ENCODE measurements around the gene MCEE. TPM values are rescaled to one million over a fixed set of nuclear protein-coding genes. Genes with fewer than 3 reads are reported as not detected.

MCEE gene
- total RNA-seq, 1 donor from 2014 or later: 19.5 TPM

- intact Hi-C loops (cut with DNase I): no loop called here
- H3K27me3 ChIP-seq: no peaks in the 10 kb centered on the region
- no peak overlapping the region for H3K4me3 ChIP-seq
- no peaks in the 10 kb centered on the region for H3K9me3 ChIP-seq
- no peak overlapping the region for H3K27ac ChIP-seq
- no peak for DNase-seq
- no peak for ATAC-seq
- H3K36me3 ChIP-seq: no peaks in the 10 kb centered on the region
- no peak for TF ChIP-seq CTCF (IDR thresholded peaks at IDR 0.05)
- no peaks in the 10 kb centered on the region for H3K4me1 ChIP-seq
These were observed 26.5 kb upstream of the MCEE start for GRCh38 chr2:71156573-71156972.

- ATAC-seq (no peak), DNase-seq (no peak)
- no peak overlapping the region for H3K4me3 ChIP-seq
- H3K27ac ChIP-seq: no peak overlapping the region
- no peaks in the 10 kb centered on the region for H3K4me1 ChIP-seq
- no peak for TF ChIP-seq CTCF (IDR thresholded peaks at IDR 0.05)
- no peaks in the 10 kb centered on the region for H3K27me3 ChIP-seq
- no peaks in the 10 kb centered on the region for H3K9me3 ChIP-seq
- H3K36me3 ChIP-seq: no peaks in the 10 kb centered on the region
- intact Hi-C loops (cut with DNase I): no loop called here
These were observed 25.8 kb upstream of the MCEE start for GRCh38 chr2:71155846-71156245.

- no peak overlapping the region for H3K27ac ChIP-seq
- no peaks in the 10 kb centered on the region for H3K4me1 ChIP-seq
- ATAC-seq (no peak), DNase-seq (no peak)
- H3K4me3 ChIP-seq: no peak overlapping the region
- H3K36me3 ChIP-seq: peaks cover 2% of the 10 kb centered on the region
- no peaks in the 10 kb centered on the region for H3K27me3 ChIP-seq
- H3K9me3 ChIP-seq: no peaks in the 10 kb centered on the region
- no peak for TF ChIP-seq CTCF (IDR thresholded peaks at IDR 0.05)
- intact Hi-C loops (cut with DNase I): no loop called here
These were observed 24.8 kb upstream of the MCEE start for GRCh38 chr2:71154798-71155197.

GRCh38 chr2:71154279-71154678 is 24.2 kb upstream of the MCEE start:
- DNase-seq (no peak), ATAC-seq (no peak)
- intact Hi-C loops (cut with DNase I): no loop called here
- Histone ChIP-seq H3K4me3 (no peak overlapping the region), H3K36me3 (peaks cover 8% of the 10 kb centered on the region), H3K9me3 (no peaks in the 10 kb centered on the region), H3K27ac (no peak overlapping the region), H3K4me1 (no peaks in the 10 kb centered on the region), H3K27me3 (no peaks in the 10 kb centered on the region)
- no peak for TF ChIP-seq CTCF (IDR thresholded peaks at IDR 0.05)

- intact Hi-C loops (cut with DNase I): no loop called here
- ATAC-seq: no peak
- no peak overlapping the region for H3K27ac ChIP-seq
These were observed 23.7 kb upstream of the MCEE start for GRCh38 chr2:71153585-71154224.

More at GRCh38 chr2:71153585-71154224, 23.7 kb upstream of the MCEE start:
- no peak overlapping the region for H3K4me3 ChIP-seq
- no peaks in the 10 kb centered on the region for H3K27me3 ChIP-seq
- H3K9me3 ChIP-seq: no peaks in the 10 kb centered on the region
- H3K4me1 ChIP-seq: no peaks in the 10 kb centered on the region
- TF ChIP-seq CTCF (IDR thresholded peaks at IDR 0.05): no peak
- peaks cover 13% of the 10 kb centered on the region for H3K36me3 ChIP-seq
- no peak for DNase-seq

Data from upper lobe of right lung (tissue), 1 donor.